Transverse colon (tissue), 4 donors: ENCODE data around the gene ERG. TPM values are rescaled to one million over a fixed set of nuclear protein-coding genes. Genes with fewer than 3 reads are reported as not detected.

Source experiments
- DNase-seq: peaks from one replicate; pipeline ENCODE4 v3.0.0-alpha.2; 2019
- H3K27ac ChIP-seq, 4 donors: fragments of 200-600 bp; sonication (generic); 2 replicates each; pipeline ENCODE4 v1.5.1; 2016 to 2018; ENCODE audit warnings: inconsistent platforms in 4 of 4
- H3K27me3 ChIP-seq: fragments of 200-600 bp; sonication (generic); 2 replicates; pipeline ENCODE4 v1.5.1; 2017; ENCODE audit warnings: inconsistent platforms
- H3K36me3 ChIP-seq, 4 donors: fragments of 200-600 bp; sonication (generic); 2 replicates each; pipeline ENCODE4 v1.5.1; 2017 to 2019; ENCODE audit warnings: inconsistent platforms in 4 of 4
- H3K4me1 ChIP-seq, 4 donors: fragments of 200-600 bp; sonication (generic); 2 replicates each; pipeline ENCODE4 v1.5.1; 2017 to 2020; ENCODE audit warnings: inconsistent platforms in 4 of 4
- H3K4me3 ChIP-seq, 4 donors: fragments of 200-600 bp; sonication (generic); 1 replicate in 1 of 4; 2 replicates in 3 of 4; pipeline versions ENCODE4 v1.5.1 to v1.6.1; 2017 to 2019; ENCODE audit warnings: inconsistent platforms in 4 of 4
- H3K9me3 ChIP-seq, 2 donors: fragments of 200-600 bp; sonication (generic); 2 replicates each; pipeline ENCODE4 v1.5.1; 2017 to 2019; ENCODE audit warnings: inconsistent platforms in 2 of 2
- EP300 ChIP-seq: sonication (generic); formaldehyde crosslinking; IDR thresholded peaks from one replicate; pipeline ENCODE4 v1.6.1; 2017; ENCODE audit warnings: antibody characterized with exemption, low read depth
- POLR2A ChIP-seq: fragments of 450-650 bp; IDR thresholded peaks from one replicate; pipeline ENCODE4 v1.6.1; 2016; ENCODE audit warnings: antibody characterized with exemption, mild to moderate bottlenecking, moderate library complexity
- POLR2AphosphoS5 ChIP-seq, 3 donors: sonication (generic); formaldehyde crosslinking; IDR thresholded peaks; one replicate each; pipeline ENCODE4 v1.6.1; 2016; ENCODE audit warnings: antibody characterized with exemption in 3 of 3
- WGBS, 2 donors: methylation state at CpG; one replicate each; pipeline ENCODE4 v1.1.5; 2018; ENCODE audit warnings: low coverage in 1 of 2; 5-methylcytosine and 5-hydroxymethylcytosine counted together
- in situ Hi-C, 4 donors: fragments of 200-750 bp; cut with MboI; loops; one replicate each; pipeline versions ENCODE4 v1.15.0 to v1.15.1; 2017; ENCODE audit warnings: low sequenced_read_pairs in 3 of 4, low pct_ligation_motif_present in 1 of 4, low pct_unique_long_range_greater_than_20kb in 1 of 4
- intact Hi-C: fragments of 100-400 bp; cut with DNase I; formaldehyde crosslinking; loops from one replicate; pipeline ENCODE4 v1.15.1; 2023; ENCODE audit warnings: low total_unique reads
- total RNA-seq, 4 donors: library from RNA; depleted of rRNA; stranded (reverse); fragments of >200 nt; gene quantifications; one replicate each; pipeline ENCODE4 v1.1.0, GENCODE V29; 2016
- TF ChIP-seq, protein P1 (sequence below), 5 experiments: fragments of 200-600 bp in 3 of 5; fragments of 450-650 bp in 2 of 5; sonication (generic) in 3 of 5; IDR thresholded peaks; 1 replicate in 2 of 5; 2 replicates in 3 of 5; pipeline ENCODE4 v1.5.1; 2016 to 2017; ENCODE audit warnings: antibody characterized with exemption in 5 of 5, inconsistent platforms in 3 of 5, mild to moderate bottlenecking in 2 of 5, moderate library complexity in 1 of 5

Gene ERG
- total RNA-seq, 4 donors from 2014 or later: 1.5 to 8.6 (median 3.7) TPM

DNA sequence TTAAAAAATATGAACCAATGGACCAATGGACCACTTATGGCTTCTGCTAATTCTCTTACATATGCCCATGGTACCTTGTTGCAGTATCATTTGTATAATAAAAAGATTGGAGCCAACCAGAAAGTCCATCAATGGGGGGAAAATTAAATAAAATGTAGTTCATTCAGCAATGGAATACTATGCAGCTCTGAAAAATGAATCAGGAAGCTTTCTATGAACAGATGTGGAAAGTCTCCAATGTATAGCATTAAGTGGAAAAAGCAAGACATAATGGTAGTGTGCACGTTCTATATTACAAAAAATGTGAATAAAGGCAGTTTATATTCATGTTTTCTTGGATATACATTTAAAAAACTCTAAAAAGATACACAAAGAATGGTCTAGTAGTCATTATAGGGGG, 140.2 kb downstream of the ERG start:
- no peaks in the 10 kb centered on the region for H3K9me3 ChIP-seq
- no peaks in the 10 kb centered on the region for H3K36me3 ChIP-seq
- in situ Hi-C loops: loop anchor here (10.0 to 25.0 kb wide), 3 partner anchors 143 to 671 kb away; no protein-coding TSS in a partner anchor
- no peak for DNase-seq
- H3K4me3 ChIP-seq: no peak overlapping the region
- TF ChIP-seq POLR2A (no peak), POLR2AphosphoS5 (IDR thresholded peaks at IDR 0.05) (no peak), EP300 (no peak)
- TF ChIP-seq, protein P1, sequence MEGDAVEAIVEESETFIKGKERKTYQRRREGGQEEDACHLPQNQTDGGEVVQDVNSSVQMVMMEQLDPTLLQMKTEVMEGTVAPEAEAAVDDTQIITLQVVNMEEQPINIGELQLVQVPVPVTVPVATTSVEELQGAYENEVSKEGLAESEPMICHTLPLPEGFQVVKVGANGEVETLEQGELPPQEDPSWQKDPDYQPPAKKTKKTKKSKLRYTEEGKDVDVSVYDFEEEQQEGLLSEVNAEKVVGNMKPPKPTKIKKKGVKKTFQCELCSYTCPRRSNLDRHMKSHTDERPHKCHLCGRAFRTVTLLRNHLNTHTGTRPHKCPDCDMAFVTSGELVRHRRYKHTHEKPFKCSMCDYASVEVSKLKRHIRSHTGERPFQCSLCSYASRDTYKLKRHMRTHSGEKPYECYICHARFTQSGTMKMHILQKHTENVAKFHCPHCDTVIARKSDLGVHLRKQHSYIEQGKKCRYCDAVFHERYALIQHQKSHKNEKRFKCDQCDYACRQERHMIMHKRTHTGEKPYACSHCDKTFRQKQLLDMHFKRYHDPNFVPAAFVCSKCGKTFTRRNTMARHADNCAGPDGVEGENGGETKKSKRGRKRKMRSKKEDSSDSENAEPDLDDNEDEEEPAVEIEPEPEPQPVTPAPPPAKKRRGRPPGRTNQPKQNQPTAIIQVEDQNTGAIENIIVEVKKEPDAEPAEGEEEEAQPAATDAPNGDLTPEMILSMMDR (IDR thresholded peaks at IDR 0.05): no peak
- no peak overlapping the region for H3K27ac ChIP-seq
- intact Hi-C loops: no loop called here
- H3K27me3 ChIP-seq: peaks cover 11% of the 10 kb centered on the region
- H3K4me1 ChIP-seq: no peaks in the 10 kb centered on the region
- WGBS, 2 donors: 70 to 74% methylated on average over 1 of the region's 1 CpG

DNA sequence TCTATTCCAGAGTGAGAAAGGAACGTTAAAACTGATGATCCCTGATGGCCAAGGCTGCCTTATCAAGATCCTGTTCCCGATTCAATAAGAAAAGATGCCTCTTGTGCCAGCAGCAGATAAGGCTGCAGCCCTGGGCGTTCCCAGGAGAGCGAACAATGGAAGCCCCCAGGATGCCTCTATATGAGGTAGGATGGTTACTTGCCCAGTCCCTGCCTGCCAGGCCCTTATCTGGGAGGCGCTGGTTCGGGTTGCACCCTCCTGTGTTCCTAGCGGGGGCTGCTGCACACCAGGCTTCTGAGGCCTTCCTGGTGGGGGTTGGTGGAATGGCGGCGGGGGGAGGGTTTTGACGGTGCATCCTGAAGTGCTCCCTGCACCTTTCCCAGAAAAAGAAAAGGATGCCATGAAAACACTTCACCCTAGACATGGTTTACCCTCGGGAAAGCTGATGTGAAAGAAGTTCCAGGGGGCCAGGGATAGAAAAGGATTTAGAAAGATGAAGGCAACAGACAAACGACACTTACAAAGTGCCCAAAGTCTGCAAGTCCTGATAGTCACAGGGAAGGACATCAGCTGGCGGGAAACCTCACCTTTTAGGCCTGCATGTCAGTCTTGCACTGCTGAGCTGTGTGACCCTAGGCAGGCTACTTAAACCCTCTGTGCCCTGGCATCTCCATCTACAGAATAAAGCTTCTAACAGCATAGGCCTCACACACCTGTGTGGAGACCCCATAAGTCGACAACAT, 141.2 kb downstream of the ERG start:
- Histone ChIP-seq H3K27me3 (peaks cover 16% of the 10 kb centered on the region), H3K4me3 (no peak overlapping the region), H3K27ac (no peak overlapping the region), H3K36me3 (no peaks in the 10 kb centered on the region), H3K4me1 (peaks cover 0 to 7% (median under 1%) of the 10 kb centered on the region in 4 donors), H3K9me3 (no peaks in the 10 kb centered on the region)
- 82 to 83% methylated on average over 5 to 14 of the region's 14 CpGs for WGBS, 2 donors
- no peak for DNase-seq
- in situ Hi-C loops: loop anchor here (10.0 to 25.0 kb wide), 3 partner anchors 142 to 670 kb away; no protein-coding TSS in a partner anchor
- intact Hi-C loops: no loop called here
- no peak for TF ChIP-seq POLR2AphosphoS5 (IDR thresholded peaks at IDR 0.05)
- TF ChIP-seq, protein P1 (IDR thresholded peaks at IDR 0.05): no peak
- no peak for TF ChIP-seq EP300
- no peak for TF ChIP-seq POLR2A

GRCh38 chr21:38355992-38356781, 142.1 kb downstream of the ERG start:
- WGBS, 2 donors: 5 to 11% methylated on average over 4 to 20 of the region's 20 CpGs
- Histone ChIP-seq H3K27ac (no peak overlapping the region), H3K27me3 (peaks cover 19% of the 10 kb centered on the region), H3K36me3 (no peaks in the 10 kb centered on the region), H3K9me3 (no peaks in the 10 kb centered on the region), H3K4me1 (peaks cover 0 to 9% (median 2%) of the 10 kb centered on the region in 4 donors), H3K4me3 (no peak overlapping the region)
- intact Hi-C loops (no loop called here), in situ Hi-C loops (loop anchor here (10.0 to 25.0 kb wide), 3 partner anchors 141 to 669 kb away; no protein-coding TSS in a partner anchor)
- DNase-seq: peak; percentile 82
- TF ChIP-seq POLR2AphosphoS5 (IDR thresholded peaks at IDR 0.05): no peak
- TF ChIP-seq, protein P1 (IDR thresholded peaks at IDR 0.05): peak; percentile 84 to 93 (median 91)

GRCh38 chr21:38355353-38355752, 142.9 kb downstream of the ERG start:
- no peak for DNase-seq
- peaks cover 0 to 9% (median 2%) of the 10 kb centered on the region in 4 donors for H3K4me1 ChIP-seq
- intact Hi-C loops: no loop called here
- 74 to 100% methylated on average over 3 to 4 of the region's 4 CpGs for WGBS, 2 donors
- TF ChIP-seq, protein P1 (IDR thresholded peaks at IDR 0.05): no peak
- TF ChIP-seq POLR2A (no peak), EP300 (no peak), POLR2AphosphoS5 (IDR thresholded peaks at IDR 0.05) (no peak)
- H3K36me3 ChIP-seq: no peaks in the 10 kb centered on the region
- in situ Hi-C loops: loop anchor here (10.0 to 25.0 kb wide), 3 partner anchors 141 to 668 kb away; no protein-coding TSS in a partner anchor
- peaks cover 19% of the 10 kb centered on the region for H3K27me3 ChIP-seq
- H3K27ac ChIP-seq: no peak overlapping the region
- no peaks in the 10 kb centered on the region for H3K9me3 ChIP-seq
- H3K4me3 ChIP-seq: no peak overlapping the region
